ENCODE data around the gene PHOSPHO1.

DNA sequence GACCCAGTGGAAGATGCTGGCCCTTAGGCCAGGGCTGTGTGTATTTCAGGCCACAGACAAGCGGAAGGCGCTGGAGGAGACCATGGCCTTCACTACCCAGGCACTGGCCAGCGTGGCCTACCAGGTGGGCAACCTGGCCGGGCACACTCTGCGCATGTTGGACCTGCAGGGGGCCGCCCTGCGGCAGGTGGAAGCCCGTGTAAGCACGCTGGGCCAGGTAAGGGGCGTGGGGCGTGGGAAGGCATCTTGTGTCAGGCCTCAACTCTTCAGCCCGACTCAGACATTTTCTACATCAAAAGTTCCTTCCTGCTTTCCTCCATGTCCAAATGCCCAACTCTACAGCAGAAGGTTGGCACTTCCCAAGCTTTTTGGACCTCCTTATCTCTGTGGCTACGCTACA, 14.1 kb downstream of the PHOSPHO1 start:
- TF ChIP-seq CTCF (IDR thresholded peaks at IDR 0.05): no peak
- no peak for TF ChIP-seq POLR2AphosphoS5 (IDR thresholded peaks at IDR 0.05; ENCODE audit: low read depth, low read length)
- TF ChIP-seq, protein P1, sequence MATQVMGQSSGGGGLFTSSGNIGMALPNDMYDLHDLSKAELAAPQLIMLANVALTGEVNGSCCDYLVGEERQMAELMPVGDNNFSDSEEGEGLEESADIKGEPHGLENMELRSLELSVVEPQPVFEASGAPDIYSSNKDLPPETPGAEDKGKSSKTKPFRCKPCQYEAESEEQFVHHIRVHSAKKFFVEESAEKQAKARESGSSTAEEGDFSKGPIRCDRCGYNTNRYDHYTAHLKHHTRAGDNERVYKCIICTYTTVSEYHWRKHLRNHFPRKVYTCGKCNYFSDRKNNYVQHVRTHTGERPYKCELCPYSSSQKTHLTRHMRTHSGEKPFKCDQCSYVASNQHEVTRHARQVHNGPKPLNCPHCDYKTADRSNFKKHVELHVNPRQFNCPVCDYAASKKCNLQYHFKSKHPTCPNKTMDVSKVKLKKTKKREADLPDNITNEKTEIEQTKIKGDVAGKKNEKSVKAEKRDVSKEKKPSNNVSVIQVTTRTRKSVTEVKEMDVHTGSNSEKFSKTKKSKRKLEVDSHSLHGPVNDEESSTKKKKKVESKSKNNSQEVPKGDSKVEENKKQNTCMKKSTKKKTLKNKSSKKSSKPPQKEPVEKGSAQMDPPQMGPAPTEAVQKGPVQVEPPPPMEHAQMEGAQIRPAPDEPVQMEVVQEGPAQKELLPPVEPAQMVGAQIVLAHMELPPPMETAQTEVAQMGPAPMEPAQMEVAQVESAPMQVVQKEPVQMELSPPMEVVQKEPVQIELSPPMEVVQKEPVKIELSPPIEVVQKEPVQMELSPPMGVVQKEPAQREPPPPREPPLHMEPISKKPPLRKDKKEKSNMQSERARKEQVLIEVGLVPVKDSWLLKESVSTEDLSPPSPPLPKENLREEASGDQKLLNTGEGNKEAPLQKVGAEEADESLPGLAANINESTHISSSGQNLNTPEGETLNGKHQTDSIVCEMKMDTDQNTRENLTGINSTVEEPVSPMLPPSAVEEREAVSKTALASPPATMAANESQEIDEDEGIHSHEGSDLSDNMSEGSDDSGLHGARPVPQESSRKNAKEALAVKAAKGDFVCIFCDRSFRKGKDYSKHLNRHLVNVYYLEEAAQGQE (IDR thresholded peaks at IDR 0.05; ENCODE audit: insufficient read depth in 1 of 2, low read depth in 2 of 2, low read length in 1 of 2): no peak
- no peak for TF ChIP-seq TCF7L2 (IDR thresholded peaks at IDR 0.05; ENCODE audit: low read depth, low read length)

Data from Panc1 (cell line).